ENCODE measurements around the gene CD2.

The CD2 gene

GRCh38 chr1:116760996-116761665 is 6.9 kb downstream of the CD2 start:
- DNase-seq (ENCODE audit: low read depth), result no peak

GRCh38 chr1:116762281-116762680 is 8.1 kb downstream of the CD2 start:
- no peak for DNase-seq (ENCODE audit: low read depth)

- DNase-seq (ENCODE audit: low read depth), result no peak
Measured at GRCh38 chr1:116762781-116763115, 8.5 kb downstream of the CD2 start.

- DNase-seq (ENCODE audit: low read depth), result no peak
Measured at GRCh38 chr1:116763116-116763786, 9.0 kb downstream of the CD2 start.

GRCh38 chr1:116763787-116764465 is 9.7 kb downstream of the CD2 start:
- DNase-seq (ENCODE audit: low read depth), result no peak

GRCh38 chr1:116764466-116764898 is 10.3 kb downstream of the CD2 start:
- no peak for DNase-seq (ENCODE audit: low read depth)

GRCh38 chr1:116764906-116765862 is 11.0 kb downstream of the CD2 start:
- DNase-seq (ENCODE audit: low read depth), result no peak

- peak; percentile 55 for DNase-seq (ENCODE audit: low read depth)
Measured at GRCh38 chr1:116765962-116766361, 11.7 kb downstream of the CD2 start.

GRCh38 chr1:116766616-116767469 is 12.6 kb downstream of the CD2 start:
- DNase-seq (ENCODE audit: low read depth), result no peak

GRCh38 chr1:116767782-116768382 is 13.7 kb downstream of the CD2 start:
- no peak for DNase-seq (ENCODE audit: low read depth)

- DNase-seq (ENCODE audit: low read depth), result no peak
Measured at GRCh38 chr1:116768416-116769103, 14.3 kb downstream of the CD2 start.

- DNase-seq (ENCODE audit: low read depth), result no peak
Measured at GRCh38 chr1:116769104-116769452, 14.8 kb downstream of the CD2 start.

- no peak for DNase-seq (ENCODE audit: low read depth)
Measured at GRCh38 chr1:116769561-116769977, 15.3 kb downstream of the CD2 start.

- no peak for DNase-seq (ENCODE audit: low read depth)
Measured at GRCh38 chr1:116769994-116770393, 15.8 kb downstream of the CD2 start.

GRCh38 chr1:116770625-116771024 is 16.4 kb downstream of the CD2 start:
- DNase-seq (ENCODE audit: low read depth), result no peak

- DNase-seq (ENCODE audit: low read depth), result no peak
Measured at GRCh38 chr1:116771997-116772647, 17.9 kb downstream of the CD2 start.

GRCh38 chr1:116772648-116773045 is 18.4 kb downstream of the CD2 start:
- DNase-seq (ENCODE audit: low read depth), result peak; percentile 30

- no peak for DNase-seq (ENCODE audit: low read depth)
Measured at GRCh38 chr1:116775116-116775752, 21.0 kb downstream of the CD2 start.

All from fibroblast of gingiva (primary cell).